KOPT-K1 (cell line): ENCODE data around the gene KIF3A.
"Not testable (repeated sequence)": the region's sequence is repeated elsewhere in the genome, so short reads cannot be mapped to it uniquely, and the experiment has no call there.

Experiments
- H3K27ac ChIP-seq: fragments of 200-600 bp; sonication (generic); 2 replicates; pipeline ENCODE4 v1.5.1; 2016; ENCODE audit warnings: antibody characterized with exemption, mild to moderate bottlenecking, low read depth, low read length; ENCODE audit not compliant: poor library complexity, severe bottlenecking
- H3K36me3 ChIP-seq: fragments of 200-600 bp; sonication (generic); 2 replicates; pipeline ENCODE4 v1.5.1; 2017; ENCODE audit warnings: antibody characterized with exemption, mild to moderate bottlenecking, low read length, moderate library complexity; ENCODE audit not compliant: insufficient read depth
- H3K9me3 ChIP-seq: fragments of 200-600 bp; sonication (generic); 2 replicates; pipeline ENCODE4 v1.5.1; 2017; ENCODE audit warnings: antibody characterized with exemption, low read length, mild to moderate bottlenecking; ENCODE audit not compliant: insufficient read depth, poor library complexity, severe bottlenecking

Gene KIF3A

DNA sequence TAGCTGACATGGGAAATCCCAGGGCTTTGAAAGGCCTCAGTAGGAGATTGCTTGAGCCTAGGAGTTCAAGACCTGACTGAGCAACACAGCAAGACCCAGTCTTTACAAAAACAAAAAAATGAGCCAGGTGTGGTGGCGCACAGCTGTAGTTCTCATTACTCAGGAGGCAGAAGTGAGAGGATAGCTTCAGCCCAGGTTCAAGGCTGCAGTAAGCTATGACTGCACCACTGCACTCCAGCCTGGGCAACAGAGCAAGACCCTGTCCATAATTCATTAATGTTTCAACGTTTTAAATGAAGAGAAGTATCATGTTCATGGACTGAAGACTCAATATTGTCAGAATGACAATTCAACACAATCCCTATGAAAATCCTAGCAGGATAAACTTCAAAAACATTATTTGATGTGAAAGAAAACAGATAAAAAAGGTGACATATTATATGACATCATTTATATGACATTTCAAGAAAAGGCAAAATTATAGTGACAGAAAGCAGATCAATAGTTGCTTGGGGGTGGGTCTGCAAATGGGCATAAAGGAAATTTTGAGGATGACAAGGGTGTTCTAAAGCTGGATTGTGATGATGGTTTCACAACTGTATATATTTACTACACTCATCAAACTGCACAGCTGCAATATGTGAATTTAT, 3.7 kb downstream of the KIF3A start:
- H3K27ac ChIP-seq, result no peak overlapping the region
- H3K36me3 ChIP-seq, result peaks cover 27% of the 10 kb centered on the region
- no peaks in the 10 kb centered on the region for H3K9me3 ChIP-seq

DNA sequence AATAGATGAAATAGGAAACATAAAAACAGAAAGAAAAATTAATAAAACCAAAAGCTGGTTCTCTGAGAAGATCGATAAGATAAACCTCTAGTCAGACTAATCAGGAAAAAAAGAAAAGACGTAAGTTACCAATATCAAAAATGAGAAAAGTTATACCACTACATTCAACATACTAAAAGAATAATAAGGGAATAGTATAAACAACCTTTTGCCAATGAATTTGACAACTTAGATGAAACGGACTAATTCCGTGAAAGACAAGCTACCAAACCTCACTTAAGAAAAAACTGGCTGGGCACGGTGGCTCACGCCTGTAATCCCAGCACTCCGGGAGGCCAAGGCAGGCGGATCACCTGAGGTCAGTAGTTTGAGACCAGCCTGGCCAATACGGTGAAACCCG, 7.5 kb downstream of the KIF3A start:
- peaks cover 41% of the 10 kb centered on the region for H3K36me3 ChIP-seq
- no peak overlapping the region for H3K27ac ChIP-seq
- no peaks in the 10 kb centered on the region for H3K9me3 ChIP-seq

DNA sequence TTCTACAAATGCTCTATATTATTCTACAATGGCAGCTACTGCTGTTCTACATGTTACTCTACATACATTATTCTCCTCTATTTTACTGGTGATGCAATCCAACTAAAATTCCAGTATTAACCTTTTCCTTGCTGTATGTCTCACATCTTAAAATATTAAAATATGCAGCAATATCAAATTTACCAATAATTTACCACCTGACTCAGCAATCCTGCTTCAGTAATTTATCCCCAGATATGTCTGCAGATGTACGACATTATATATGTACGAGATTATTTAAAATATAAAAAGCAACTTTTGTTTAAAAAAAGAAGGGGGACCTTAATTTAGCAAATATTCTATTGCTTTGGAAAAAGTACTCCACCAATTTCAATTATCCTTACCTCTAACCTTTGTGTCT, 11.6 kb downstream of the KIF3A start:
- Histone ChIP-seq H3K9me3 (no peaks in the 10 kb centered on the region), H3K36me3 (peaks cover 40% of the 10 kb centered on the region), H3K27ac (no peak overlapping the region)

DNA sequence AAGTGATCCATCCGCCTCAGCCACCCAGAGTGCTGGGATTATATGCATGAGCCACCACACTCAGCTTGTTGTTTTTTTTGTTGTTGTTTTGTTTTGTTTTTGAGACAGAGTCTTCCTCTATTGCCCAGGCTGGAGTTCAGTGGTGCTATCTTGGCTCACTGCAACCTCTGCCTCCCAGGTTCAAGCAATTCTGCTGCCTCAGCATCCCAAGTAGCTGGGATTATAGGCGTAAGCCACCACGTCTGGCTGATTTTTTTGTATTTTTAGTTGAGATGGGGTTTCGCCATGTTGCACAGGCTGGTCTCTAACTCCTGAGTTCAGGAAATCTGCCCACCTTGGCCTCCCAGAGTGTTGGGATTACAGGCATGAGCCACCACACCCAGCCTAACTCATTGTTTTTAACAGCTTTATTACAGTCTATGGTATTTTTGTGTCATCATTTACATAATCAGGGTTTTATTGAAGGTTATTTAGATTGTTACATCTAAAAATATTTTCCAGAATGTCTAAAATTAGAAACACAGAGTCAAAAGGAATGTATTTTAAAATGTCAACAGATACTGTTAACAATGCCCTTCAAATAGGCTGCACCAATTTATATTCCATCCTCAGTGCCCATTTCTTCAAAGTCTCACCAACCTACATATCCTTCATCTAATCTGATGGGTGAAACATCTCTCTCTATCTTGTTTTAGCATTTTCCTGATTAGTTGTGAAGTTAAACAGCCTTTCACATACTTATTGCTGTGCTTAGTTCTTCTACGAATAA, 18.6 kb downstream of the KIF3A start:
- Histone ChIP-seq H3K27ac (no peak overlapping the region), H3K9me3 (no peaks in the 10 kb centered on the region), H3K36me3 (peaks cover 50% of the 10 kb centered on the region)

DNA sequence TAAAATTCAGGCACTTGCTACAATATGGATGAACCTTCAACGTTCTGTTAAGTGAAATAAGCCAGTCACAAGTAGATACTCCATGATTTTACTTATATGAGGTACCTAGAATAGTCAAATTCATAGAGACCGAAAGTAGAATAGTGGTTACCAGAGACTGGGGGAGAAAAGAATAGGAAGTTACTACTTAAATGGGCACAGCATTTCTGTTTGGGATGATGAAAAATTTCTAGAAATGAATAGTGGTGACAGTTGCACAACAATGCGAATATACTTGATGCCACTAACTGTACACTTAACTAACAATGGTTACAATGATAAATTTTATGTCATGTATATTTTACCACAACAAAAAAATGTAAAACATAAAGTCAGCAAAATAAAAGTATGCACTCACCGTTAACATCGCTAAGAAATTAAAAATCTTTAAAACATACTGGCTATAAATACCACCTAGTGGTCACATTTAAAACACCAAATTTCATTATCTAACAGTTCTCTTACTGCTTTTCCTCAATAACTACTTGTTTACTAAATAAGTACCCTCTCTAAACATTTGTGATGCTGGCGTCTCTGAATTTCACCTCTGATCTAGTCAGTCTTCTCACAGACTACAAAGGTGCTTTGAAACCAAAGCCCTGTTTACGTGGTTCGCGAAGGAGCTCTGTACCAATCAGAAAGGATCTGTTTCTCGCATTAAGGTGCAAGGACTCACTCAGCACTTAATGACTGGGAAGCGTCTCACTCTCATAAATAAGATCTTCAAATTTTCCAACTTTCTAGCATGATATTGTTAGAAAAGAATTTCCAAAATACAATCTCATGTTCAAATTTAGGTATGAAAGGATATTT, 22.7 kb downstream of the KIF3A start:
- Histone ChIP-seq H3K27ac (peak overlapping the region; percentile 24), H3K9me3 (no peaks in the 10 kb centered on the region), H3K36me3 (peaks cover 24% of the 10 kb centered on the region)

DNA sequence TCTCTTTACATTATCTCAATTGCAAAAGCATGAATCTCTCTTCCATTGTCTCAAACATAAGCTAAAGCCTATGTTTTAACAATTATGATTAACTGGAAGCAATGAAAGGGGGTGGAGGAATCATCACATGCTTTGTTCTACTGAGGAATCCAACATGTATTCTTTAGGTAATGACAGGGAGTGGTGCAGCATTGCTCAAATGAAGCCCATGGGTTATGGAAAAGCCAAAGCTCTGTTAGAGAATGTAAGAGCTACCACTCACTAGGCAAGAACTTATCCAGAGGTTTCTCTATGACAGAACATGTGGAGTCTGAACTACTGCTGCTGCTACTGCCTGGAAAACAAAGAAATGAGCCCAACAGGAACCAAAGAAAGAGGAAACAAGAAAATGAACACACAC, 28.7 kb downstream of the KIF3A start:
- no peak overlapping the region for H3K27ac ChIP-seq

DNA sequence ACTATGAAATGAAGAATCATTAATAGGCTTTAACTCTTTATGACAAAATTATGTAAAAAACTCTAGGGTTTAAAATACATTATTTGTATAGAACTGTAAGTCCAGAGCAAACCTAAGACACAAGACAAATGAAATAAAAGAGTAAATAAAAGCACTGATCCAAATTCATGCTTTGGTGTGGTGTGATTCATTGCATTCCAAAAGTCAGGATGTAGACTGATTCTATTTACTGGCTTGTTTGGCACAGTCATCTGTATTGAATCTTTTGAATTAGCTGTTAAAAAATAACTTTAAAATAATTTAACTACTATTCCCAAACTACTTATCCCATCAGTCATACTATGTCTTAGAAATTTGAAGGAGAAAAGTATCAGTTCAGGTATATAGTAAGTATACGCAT, 32.5 kb downstream of the KIF3A start:
- Histone ChIP-seq H3K9me3 (no peaks in the 10 kb centered on the region), H3K36me3 (peaks cover 51% of the 10 kb centered on the region)

More for the DNA sequence above, 28.7 kb downstream of the KIF3A start:
- H3K9me3 ChIP-seq, result no peaks in the 10 kb centered on the region
- peaks cover 15% of the 10 kb centered on the region; the same call in 1 of the 2 replicates for H3K36me3 ChIP-seq

DNA sequence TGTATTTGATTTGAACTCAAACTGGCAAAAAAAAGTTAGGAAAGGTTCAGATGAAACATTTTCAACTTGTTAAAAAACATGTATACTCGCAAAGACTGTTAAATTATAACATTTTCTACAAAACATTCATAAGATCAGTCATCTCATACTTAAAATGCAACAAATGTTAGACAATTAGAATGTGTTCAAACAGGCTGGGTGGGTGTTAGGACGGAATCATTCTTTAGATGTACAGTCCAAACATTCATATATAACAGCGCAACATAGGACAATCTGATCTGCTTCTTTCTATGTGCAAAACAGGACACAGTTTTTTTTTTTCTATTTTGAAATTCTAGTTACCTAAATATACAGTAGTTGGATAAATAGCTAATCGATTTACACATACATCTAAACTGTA, 41.4 kb downstream of the KIF3A start:
- H3K27ac ChIP-seq, result no peak overlapping the region
- H3K36me3 ChIP-seq, result peaks cover 51% of the 10 kb centered on the region
- H3K9me3 ChIP-seq, result no peaks in the 10 kb centered on the region

More for the DNA sequence above, 32.5 kb downstream of the KIF3A start:
- H3K27ac ChIP-seq, result no peak overlapping the region

DNA sequence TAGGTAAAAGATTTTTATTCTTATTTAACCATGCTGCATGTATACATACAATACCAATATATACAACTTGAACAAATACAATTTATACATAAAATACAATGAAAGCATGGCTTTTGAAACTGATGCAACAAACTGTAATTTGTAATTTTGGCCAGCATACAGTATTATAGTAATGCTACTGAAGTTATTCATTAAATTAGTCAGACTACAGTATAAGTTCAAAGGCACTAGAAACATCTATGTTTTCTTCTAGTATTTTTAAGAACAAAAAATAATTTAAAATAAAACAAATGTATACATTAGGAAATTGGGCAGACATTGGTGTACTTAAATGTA, 44.7 kb downstream of the KIF3A start:
- H3K27ac ChIP-seq, result peak overlapping the region; percentile 63
- H3K9me3 ChIP-seq, result no peaks in the 10 kb centered on the region
- peaks cover 18% of the 10 kb centered on the region for H3K36me3 ChIP-seq

DNA sequence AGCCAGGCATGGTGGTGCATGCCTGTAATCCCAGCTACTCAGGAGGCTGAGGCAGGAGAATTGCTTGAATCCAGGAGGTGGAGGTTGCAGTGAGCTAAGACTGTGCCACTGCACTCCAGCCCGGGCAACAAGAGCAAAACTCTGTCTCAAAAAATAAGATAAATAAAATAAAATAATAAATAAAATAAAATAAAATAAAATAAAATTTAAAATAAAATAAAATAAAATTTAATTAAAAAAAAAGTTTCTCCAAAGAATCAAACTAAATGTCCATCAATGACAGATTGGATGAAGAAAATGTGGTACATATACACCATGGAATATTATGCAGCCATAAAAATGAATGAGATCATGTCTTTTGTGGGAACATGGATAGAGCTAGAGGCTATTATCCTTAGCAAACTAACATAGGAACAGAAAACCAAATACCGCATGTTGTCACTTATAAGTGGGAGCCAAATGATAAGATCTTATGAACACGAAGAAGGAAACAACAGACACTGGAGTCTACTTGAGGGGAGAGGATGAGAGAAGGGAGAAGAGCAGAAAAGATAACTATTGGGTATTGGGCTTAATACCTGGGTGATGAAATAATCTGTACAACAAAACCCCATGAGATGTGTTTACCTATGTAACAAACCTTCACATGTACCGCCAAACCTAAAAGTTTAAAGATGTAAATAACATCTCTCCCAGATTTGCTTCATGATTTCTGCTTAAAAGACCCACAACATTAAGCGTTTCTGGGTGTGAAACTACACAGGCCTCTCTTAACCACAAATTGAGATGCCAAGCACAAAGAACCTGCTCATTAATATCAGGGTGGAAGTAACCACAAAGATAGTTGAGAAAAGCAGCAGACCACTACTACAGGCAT, 45.4 kb downstream of the KIF3A start:
- not testable (repeated sequence) for H3K9me3 ChIP-seq
- H3K27ac ChIP-seq, result peak overlapping the region; percentile 63
- H3K36me3 ChIP-seq, result peaks cover 12% of the 10 kb centered on the region

DNA sequence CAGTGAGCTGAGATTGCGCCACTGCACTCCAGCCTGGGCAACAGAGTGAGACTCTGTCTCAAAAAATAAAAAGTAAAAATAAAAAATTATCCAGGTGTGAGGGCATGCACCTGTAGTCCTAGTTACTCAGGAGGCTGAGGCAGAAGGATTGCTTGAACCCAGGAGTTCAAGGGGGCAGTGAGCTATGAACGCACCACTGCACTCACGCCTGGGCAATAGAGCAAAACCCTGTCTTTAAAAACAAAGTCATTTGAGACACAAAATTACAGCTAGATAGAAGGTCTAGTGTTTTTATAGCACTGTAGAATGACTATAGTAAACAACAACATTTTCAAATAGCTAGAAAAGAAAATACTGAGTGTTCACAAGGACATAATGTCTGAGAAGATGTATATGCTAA, 47.2 kb downstream of the KIF3A start:
- Histone ChIP-seq H3K9me3 (no peaks in the 10 kb centered on the region), H3K36me3 (peaks cover 2% of the 10 kb centered on the region; the same call in 1 of the 2 replicates), H3K27ac (peak overlapping the region; percentile 93)

DNA sequence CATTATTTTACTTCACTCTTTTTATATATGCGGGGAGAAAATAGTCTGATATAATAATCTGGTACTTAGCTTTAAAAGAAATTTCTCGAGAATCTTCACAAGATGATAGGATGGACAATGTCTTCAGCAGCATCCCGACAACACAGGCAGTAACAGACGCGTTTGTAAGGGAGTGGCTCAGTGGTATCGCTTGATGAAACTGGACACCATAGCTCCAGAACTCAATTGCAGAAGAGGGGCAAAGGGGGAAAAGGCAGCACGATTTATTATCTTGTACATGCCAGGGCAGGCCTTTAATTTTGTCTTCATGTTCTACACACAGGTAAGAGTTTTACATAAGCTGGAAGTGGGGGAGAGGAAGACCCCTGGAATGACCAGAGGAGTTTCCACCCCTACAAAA, 47.8 kb downstream of the KIF3A start:
- Histone ChIP-seq H3K9me3 (no peaks in the 10 kb centered on the region), H3K27ac (peak overlapping the region; percentile 93)

DNA sequence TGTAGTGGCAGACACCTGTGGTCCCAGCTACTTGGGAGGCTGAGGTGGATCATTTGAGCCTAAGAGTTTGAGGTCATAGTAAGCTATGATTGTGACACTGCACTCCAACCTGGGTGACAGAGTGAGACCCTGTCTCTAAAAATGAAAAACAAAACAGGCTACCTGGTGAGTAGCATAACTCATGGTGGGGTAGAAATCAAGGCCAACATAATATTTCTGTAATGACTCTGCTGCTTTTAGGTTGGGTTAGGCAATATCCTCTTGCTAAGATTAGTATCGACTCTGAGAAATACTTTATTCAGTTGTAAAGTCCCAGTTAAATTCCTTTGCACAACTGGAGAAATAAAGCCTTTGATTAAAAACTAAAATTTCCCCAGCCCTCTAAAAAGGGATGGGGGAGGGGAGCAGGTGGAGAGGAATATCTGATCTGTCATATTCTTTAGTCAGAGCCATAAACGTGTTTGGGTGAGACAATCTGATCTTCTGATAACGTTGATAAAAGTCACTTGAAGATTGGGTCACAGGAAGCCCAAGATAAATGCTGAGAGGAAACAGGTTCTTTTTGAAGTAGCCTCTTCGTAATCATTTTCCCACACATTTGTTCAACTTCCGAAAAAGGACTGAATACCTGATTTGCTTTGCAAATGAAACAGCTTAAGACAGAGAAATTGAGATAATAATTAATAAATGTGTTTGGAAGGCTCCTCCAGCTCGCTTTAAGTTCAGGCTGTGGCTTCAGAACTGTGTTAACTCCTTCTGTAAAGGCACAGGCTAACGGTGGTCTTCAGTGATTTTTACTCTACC, 48.6 kb downstream of the KIF3A start:
- Histone ChIP-seq H3K27ac (peak overlapping the region; percentile 93), H3K9me3 (no peaks in the 10 kb centered on the region), H3K36me3 (no peaks in the 10 kb centered on the region)

More for the DNA sequence above, 47.8 kb downstream of the KIF3A start:
- H3K36me3 ChIP-seq, result no peaks in the 10 kb centered on the region

DNA sequence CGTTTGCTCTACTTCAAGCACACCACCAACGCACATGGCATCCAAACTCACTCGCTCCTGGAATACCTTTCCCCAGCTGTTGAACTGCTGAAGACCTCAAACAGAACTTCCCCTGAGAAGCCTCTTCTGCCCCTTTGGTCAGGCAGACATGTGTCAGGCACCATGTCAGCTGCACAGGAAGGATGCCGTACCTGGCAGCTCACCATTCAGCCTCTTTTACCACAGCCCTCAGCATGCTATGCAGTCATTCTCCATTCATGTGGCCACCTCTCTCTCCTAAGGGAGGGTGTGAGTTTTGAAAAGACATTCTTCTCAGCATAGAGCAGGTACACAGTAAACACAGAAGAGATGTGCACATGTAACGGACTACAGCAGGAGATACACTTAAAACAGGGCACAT, 49.4 kb downstream of the KIF3A start:
- Histone ChIP-seq H3K36me3 (no peaks in the 10 kb centered on the region), H3K27ac (peak overlapping the region; percentile 93), H3K9me3 (no peaks in the 10 kb centered on the region)
